GM21576 (cell line): ENCODE results near the gene RBKS.
"Not testable (repeated sequence)": the region's sequence is repeated elsewhere in the genome, so short reads cannot be mapped to it uniquely, and the experiment has no call there.

ENCODE experiments used
- ATAC-seq: cut with Tn5 transposase; IDR thresholded peaks from one replicate; pipeline ENCODE4 v1.9.1; 2021; ENCODE audit warnings: mild to moderate bottlenecking, moderate library complexity; ENCODE audit not compliant: unreplicated experiment

The RBKS gene

DNA sequence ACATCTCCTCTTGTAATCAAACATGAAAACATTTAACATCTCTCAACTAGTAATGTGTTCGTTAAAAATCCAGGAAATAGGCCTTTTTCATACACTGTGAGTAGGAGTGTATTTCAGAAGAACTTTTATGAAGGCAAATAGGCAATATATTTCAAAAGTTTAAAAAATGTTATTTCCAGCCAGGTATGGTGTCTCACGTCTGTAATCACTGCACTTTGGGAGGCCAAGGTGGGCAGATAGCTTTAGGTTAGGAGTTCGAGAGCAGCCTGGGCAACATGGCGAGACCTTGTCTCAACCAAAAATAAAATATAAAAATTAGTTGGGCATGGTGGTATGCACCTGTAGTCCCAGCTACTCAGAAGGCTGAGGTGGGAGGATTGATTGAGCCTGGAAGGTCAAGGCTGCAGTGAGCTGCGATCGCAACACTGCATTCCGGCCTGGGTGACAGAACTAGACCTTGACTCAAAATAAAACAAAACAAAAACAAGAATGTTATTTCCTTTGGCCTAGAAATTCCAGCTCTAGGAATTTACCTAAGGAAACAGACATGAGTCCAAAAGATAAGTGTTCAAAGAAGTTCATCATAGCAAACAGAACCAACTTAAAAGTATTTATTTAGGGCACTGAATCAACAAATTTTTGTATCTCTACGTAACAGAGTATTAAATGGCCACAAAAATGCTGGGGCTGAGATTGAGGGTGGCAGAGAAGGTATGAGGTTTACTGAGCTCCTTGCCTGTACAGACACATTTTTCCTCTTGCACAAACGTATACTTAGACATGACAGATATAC, 14.9 kb downstream of the RBKS start:
- no peak for ATAC-seq

DNA sequence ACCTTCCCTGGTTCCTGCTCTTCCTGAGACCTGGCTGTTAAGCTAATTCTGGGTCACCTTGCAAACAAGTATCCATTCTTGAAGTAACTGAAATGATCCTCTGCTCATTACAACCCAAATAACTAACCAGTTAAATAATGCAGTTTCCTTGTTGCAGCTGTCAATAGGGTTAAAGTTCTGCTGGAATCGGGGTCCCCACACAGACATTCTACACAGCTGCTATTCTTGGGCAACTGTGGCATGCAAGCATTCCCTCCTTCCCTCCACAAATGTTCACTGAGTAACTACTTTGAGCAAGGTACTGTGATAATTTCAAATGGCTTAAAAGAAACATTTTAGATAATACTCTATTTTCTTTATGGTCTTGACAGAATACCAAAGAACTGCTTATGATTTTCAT, 17.1 kb downstream of the RBKS start:
- ATAC-seq, result no peak

GRCh38 chr2:27871802-27872201, 18.4 kb downstream of the RBKS start:
- ATAC-seq, result no peak

GRCh38 chr2:27870724-27871123, 19.5 kb downstream of the RBKS start:
- ATAC-seq, result no peak

- no peak for ATAC-seq
These were observed 20.4 kb downstream of the RBKS start for GRCh38 chr2:27869763-27870162.

DNA sequence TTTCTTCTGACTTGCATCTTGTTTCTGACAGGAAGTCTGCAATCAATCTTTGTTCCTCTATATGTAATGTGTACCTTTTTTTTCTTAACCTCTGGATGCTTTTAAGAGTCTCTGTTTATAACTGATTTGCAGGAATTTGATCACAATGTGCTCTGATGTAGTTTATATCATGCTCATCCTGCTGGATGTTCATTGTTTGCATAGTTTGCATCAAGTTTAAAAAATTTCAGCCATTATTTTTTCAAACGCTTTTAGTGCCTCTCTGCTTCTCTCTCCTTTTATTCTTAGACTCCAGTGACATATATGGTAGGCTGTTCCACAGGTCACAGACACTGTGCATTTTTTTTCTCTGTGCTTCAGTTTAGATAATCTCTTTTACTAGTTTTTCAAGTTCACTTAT, 23.9 kb downstream of the RBKS start:
- ATAC-seq, result no peak

DNA sequence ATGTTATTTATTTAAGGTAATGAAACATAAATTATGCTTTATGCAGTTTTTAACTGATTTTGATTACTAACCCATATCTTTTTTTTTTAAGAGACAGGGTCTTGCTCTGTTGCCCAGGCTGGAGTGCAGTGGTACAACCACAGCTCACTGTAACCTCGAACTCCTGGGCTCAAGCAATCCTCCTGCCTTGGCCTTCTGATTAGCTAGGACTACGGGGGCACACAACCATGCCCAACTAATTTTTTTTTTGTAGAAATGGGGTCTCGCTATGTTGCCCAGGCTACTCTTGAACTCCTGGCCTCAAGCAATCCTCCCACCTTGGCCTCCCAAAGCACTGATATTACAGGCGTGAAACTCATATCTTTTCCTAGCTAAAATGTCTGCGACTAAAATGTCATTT, 26.2 kb downstream of the RBKS start:
- ATAC-seq, result not testable (repeated sequence)

DNA sequence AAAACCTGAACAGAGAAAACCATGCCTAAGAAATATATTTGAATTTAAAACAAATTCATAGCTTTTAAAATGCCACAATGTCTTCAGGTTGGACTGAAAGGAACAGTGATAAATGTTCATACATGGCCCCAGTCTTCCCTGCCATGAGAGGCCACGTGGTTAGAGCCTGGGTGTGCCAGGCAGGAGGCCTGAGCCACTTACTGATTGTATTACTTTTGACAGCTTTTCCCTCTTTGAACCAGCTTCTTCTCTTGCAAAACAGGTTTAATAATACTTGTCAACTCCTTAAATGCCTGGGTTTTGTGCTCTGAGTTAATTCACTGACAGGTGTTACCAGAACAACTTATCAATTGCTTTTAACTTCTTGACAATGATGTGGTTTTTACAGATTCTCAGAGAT, 27.0 kb downstream of the RBKS start:
- no peak for ATAC-seq

- ATAC-seq, result no peak
These were observed 30.1 kb downstream of the RBKS start for GRCh38 chr2:27860111-27860510.

DNA sequence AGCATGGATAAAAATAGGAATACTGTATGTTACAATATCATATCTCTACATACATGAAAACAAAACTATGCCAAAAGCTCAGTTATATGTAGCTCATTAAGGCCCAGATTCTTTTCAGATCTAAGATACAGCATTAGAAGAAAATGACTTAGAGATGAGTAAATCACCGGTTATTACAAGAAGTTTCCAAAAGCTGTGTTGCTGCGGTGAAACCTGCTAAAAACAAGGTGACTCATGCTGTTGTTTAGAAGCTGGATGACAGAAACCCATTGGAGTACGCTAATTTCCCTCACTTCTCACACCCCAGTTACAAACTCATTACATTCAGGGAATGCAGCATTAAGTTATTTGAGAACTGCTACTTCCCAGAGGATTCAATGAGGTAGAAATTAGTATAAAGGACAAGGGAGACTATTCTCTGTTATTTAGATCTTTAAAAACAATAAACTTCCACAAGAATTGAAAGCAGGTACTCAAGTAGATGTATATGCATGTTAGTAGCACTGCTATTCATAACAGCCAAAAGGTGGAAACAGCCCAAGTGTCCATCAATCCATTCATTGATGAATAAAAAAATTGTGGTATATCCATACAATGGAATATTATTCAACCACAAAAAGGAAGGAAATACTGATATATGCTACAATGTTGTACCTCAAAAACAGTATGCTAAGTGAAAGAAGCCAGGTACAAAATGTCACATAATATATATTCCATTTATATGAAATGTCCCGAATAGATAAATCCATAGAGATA, 32.6 kb downstream of the RBKS start:
- no peak for ATAC-seq

GRCh38 chr2:27856956-27857355, 33.2 kb downstream of the RBKS start:
- no peak for ATAC-seq

DNA sequence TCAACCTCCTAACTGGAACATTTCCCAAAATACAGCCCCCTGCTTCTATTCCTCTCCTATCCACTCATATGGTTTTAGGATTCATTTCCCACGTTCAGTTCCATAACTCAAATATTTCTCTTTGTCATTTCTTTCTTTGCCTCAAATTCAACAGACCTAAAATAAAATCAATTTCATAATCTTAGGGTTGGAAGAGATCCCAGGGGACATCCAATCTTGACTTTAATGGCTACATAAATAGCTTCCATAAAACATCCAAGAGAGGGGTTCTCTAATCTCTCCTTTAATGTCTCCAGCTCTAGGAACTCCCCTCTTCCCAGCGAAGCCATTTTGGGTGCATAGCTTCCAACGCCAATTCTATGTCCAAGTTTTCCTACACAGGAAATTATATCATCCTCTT, 33.8 kb downstream of the RBKS start:
- ATAC-seq, result no peak

- no peak for ATAC-seq
These were observed 34.7 kb downstream of the RBKS start for GRCh38 chr2:27855476-27855875.

DNA sequence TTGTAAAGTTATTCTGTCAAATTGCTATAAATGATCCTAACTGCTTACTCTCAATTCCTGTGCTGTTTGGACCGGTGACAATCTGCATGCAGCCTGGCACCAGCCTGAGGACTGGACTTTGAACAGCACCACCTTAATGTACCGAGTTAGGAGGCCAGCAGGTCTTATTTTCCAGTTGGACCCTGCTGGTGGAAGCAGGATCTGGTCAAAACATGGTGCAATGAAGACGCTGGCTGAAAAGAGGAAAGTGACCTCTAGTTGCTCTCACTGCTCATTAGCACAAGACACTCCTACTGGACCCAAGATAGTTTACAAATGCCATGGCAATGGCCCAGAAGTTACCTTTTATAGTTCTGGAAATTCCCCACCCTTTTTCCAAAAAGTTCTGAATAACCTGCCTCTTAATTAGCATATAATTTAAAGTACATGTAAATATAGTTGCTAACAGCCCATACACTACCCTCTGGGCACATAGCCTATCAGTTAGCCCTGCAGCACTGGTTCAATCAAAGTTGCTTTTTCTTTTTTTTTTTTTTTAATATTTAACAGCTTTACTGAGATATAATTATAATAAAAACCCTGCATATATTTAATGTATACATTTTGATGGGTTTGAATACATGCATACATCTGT, 35.8 kb downstream of the RBKS start:
- ATAC-seq, result no peak

GRCh38 chr2:27852691-27853090, 37.5 kb downstream of the RBKS start:
- ATAC-seq, result no peak

DNA sequence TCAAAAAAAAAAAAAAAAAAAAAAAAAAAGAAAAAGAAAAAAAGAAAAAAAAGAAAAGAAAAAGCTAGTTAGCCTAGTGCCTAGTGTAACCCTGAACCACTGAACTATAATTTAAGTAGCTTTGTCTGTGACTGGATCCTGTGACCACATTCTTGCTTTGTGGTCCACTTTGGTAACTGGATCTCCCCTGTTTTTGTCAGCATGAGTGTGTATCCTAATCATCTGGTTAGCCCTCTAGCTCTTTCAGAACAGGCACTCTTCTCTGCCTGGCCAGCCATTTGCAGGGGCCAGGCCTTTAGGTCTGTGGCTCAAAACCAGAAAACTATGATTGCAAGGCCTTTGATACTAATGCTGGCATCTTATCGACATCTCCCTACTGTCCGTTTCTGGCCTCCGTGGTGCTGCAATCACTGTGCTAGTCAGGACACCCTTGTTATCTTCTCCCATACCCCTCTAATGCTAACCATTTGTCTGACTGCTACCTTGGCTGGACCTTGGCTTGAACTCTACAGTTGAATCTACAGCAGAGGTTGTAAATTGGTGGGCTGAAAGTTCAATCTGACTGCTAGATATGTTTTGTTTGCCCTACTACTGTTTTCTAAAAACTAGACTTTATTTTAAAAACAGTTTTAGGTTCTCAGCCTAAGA, 40.5 kb downstream of the RBKS start:
- ATAC-seq, result no peak

GRCh38 chr2:27847333-27847732, 42.9 kb downstream of the RBKS start:
- ATAC-seq, result no peak

DNA sequence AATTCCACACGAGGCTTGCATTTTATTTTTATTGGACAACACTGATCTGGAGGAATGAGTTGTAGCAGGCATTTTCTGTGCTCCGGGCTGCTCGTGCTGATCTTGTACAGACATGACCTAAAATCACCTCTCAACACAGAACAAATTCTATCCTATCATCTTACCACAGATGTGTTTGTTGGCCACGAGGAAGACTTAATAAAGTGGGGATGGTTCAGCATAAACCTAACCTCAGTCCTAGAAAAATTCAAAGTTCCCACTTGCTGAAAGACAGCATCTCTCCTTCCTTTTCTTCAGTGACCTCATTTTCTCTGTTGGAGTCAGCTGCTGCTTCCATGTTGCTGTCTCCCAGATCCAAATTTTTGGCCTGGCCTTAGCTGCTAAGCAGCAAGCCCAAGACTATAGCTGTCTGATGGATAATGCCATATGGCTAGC, 45.3 kb downstream of the RBKS start:
- ATAC-seq, result no peak

- no peak for ATAC-seq
These were observed 46.2 kb downstream of the RBKS start for GRCh38 chr2:27843992-27844391.

GRCh38 chr2:27842894-27843293, 47.3 kb downstream of the RBKS start:
- ATAC-seq, result no peak

DNA sequence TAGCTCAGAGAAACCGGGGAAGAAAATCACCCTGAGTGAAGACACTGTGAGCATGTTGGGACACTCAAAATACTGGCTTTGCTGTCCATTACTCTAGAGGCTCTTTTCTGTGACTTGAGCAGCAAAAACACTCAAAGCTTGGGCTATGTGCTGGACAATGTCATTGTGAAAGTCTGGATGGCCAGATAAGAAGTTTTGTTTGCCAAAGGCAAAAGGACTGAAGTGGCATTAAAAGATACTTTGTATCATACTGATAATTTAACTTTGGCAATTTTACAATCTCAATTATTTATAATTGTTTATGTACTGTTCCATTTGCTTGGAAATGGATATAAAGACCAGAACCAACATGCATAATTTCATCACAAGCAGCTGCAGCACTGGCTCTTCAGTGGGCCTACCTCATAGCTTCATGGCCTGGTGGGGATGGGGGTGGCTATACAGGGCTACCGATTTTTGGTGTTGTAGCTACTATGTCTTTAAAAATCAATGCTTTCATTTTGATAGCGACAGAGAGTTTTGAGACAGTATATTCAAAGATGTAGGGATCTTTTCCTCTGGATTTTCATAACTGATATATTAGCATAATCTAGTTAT, 51.1 kb downstream of the RBKS start:
- ATAC-seq, result no peak
